T-helper 1 cell treated with Interleukin-12 subunit alpha and Interleukin-12 subunit beta and Interleukin-4 antibody, amounts not matched to agents 30 ng/mL and 1 ng/mL, for 36 hours (primary cell): ENCODE measurements around the gene MAPKAP1. TPM values are rescaled to one million over a fixed set of nuclear protein-coding genes. Genes with fewer than 3 reads are reported as not detected.

Experiments
- intact Hi-C: fragments of 100-400 bp; cut with micrococcal nuclease; formaldehyde crosslinking; loops from one replicate; pipeline ENCODE4 v1.15.1; 2024
- total RNA-seq: library from RNA; stranded (reverse); gene quantifications from 2 replicates; pipeline ENCODE4 v1.2.3, GENCODE V29; 2022

The MAPKAP1 gene
- total RNA-seq = 67.1 and 70.4 TPM in 2 replicates

DNA sequence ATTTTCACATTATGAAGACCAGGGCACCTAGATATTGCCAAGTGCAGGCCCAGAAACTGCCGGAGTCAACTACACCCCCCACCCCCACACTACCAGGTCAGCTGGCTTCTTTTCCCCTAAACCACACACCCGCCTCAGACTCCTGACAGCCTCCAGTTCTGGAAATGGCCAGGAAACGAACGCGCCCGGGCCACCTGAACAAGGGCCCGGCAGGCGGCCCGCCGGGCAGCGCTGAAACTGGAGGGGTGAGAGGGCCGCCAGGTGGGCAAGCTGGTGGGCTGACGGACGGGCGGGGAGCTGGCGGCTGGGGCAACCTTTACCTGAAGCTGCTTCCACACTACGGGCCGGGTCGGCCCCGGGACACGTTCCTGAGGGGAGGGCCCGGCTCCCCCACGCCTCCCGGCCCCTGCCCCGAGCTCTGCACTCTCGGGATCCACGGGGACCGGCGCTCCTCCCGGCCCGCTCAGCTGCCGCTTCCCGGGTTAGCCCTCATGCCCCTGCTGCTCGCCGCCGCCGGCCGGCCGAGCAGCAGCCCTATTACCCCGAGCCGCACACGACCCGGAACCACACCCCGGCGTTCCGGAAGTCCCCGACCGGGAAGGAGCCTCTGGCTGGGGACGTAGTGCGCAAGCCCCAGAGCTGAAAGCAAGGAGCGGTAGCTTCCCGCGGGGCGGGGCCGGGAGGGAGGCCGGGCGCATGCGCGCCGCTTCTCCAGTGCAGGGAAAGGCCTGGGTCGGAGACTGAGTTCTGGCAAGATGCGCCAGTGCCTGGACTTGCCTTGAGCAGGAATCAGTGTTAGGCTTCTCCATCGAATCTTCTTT lies at the start of gene MAPKAP1:
TSS of gene MAPKAP1 (minus strand) at position 558 of the 821 bp plus-strand sequence. CDS start 34,634 bp downstream, outside the sequence.
- intact Hi-C loops = loop anchor here (1.0 to 5.0 kb wide), 6 partner anchors 39 to 845 kb away; partner anchors contain the start of genes ARPC5L, GOLGA1 and RPL35

DNA sequence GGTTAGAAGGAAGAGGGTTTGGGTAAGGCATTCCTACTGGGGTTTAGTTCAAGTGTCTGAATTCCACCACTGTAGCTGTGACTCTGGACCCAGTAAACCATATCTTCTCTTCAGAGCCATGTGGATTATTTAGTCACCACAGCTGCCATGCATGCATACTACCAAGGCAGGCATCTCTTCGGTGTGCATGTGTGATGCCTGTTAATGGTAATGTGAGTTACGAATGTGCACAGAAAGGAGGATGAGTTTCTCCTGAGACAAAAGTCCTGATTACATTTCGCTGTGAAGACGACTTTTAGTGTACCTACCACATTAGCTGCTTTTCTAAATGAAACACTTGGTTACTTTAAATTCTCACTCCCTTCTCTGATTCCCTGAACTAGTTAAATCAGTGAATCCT lies 49.5 kb upstream of the MAPKAP1 start:
- intact Hi-C loops = no loop called here

DNA sequence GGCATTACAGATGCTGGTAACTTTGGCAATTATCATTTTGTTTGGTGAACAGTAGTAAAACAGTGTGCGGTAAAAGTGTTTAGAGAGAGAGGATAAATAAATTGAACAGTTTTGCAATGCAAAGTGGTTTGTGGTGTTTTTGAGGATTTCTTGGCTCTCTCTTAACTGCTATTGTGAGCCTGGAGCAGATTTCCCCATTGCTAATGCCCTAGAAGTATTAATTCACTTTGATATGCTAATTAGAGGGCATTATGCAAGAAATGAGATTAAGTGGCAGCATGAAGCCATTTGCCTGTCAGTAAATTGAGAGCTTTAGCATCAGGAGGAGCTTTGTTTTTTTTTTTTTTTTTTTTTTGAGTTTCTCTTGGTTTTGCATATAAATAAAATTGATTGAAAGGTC lies 48.3 kb upstream of the MAPKAP1 start:
- intact Hi-C loops = no loop called here

GRCh38 chr9:125754096-125754495 lies 47.1 kb upstream of the MAPKAP1 start:
- intact Hi-C loops = no loop called here

- intact Hi-C loops = no loop called here
These were observed 45.1 kb upstream of the MAPKAP1 start for GRCh38 chr9:125752070-125752628.

GRCh38 chr9:125750627-125751011 lies 43.6 kb upstream of the MAPKAP1 start:
- intact Hi-C loops = no loop called here

DNA sequence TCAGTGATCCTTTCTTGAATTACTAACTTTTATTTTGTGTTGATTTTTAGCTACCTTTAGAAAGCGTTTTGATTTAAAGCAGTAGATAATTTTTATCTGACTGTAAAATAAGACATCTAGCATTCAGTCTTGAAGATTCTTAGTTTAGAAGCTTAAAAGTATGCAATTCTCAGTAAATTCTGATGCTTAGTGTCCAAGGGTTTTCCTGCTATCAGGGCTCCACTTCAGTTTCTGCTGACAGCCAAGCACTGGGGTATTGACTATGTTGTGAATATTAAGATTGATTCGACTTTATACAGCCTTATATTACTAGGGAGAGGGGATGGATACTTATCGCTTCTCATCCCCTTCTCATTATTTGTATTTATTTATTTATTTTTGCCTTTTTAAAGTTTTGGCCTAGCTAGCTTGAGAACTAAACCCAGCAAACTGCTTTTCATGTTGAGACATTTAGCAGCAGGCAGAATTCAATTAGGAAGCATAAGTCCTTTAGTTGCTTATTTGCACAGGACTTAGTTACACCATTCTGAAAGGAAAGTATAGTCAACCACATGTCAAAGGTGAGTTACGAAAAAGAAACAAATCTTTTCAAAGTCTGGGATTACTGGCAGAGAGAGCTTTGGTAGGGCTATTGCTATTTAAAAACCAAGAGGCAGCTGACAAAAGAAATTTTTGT lies 43.1 kb upstream of the MAPKAP1 start:
- intact Hi-C loops = loop anchor here (5.0 to 10.0 kb wide), 6 partner anchors 103 to 1862 kb away; partner anchors contain the start of genes HSPA5 and STXBP1

DNA sequence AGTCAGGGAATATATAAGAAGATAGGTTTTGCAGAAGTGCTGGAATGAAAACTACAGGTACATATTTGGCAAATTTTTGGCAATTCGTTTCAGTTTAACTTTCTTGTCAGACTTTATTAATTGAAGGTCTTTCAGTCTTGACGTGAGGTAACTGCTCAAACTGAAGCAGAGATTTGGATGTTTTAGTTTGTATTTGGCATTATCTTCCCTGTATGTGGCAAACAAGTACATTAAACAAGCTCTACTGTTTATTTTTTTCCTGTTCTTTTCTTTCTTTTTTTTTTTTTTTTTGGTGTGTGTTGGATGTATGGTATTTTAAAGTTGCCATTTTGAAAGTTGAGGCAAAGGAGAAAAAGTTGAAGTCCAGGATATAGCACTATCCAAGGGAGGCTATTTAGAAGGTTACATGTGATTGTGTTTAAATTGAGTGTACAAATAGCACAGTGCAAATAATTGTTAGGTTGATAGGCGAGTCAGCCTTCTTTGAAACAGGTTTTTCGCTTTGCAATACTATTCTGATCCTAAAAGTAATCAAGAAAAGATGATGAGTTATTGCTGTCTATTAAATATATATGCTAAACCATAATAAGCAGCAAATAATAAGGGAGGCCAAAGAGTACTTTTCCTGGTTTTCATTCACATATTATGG lies 42.4 kb upstream of the MAPKAP1 start:
- intact Hi-C loops = loop anchor here (5.0 to 10.0 kb wide), 6 partner anchors 102 to 1863 kb away; partner anchors contain the start of genes HSPA5 and STXBP1

- intact Hi-C loops = loop anchor here (5.0 to 10.0 kb wide), 6 partner anchors 101 to 1864 kb away; partner anchors contain the start of genes HSPA5 and STXBP1
These were observed 41.6 kb upstream of the MAPKAP1 start for GRCh38 chr9:125748446-125749099.

DNA sequence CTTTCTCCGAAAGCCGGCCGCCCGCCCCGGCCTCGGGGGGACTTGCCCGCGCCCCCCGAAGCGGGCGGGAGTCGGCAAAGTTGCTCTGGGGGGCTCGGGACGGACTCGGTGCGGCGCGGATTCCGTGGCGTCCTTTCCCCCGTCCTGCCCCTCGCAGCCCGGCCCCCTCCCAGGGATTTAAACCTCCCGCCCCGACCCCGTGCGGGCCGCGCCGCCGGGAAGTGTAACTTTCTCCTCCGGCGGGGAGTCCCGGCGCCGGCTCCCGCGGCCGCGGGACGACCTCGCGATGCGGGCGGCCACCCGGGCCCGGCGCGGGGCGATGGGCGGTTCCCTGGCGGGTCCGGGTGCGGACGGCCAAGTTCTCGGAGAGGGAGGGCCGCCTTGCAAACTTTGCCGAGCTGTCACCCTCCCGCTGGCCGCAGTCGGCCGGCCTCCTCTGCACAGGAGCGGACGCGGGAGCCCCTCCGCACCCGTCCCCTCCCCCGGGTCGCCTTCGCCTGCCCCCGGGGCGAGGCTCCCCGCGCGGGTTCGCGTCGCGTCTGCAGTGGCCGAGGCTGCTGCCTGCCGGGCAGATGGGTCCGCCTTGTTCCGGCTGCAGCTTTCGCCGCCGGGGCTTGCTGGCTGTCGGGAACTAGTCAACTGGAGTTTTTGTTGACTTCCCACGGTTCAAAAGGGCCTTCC lies 40.9 kb upstream of the MAPKAP1 start:
- intact Hi-C loops = loop anchor here (2.0 to 10.0 kb wide), 11 partner anchors 77 to 1864 kb away; partner anchors contain the start of genes ARPC5L, GOLGA1, HSPA5 and NR6A1

DNA sequence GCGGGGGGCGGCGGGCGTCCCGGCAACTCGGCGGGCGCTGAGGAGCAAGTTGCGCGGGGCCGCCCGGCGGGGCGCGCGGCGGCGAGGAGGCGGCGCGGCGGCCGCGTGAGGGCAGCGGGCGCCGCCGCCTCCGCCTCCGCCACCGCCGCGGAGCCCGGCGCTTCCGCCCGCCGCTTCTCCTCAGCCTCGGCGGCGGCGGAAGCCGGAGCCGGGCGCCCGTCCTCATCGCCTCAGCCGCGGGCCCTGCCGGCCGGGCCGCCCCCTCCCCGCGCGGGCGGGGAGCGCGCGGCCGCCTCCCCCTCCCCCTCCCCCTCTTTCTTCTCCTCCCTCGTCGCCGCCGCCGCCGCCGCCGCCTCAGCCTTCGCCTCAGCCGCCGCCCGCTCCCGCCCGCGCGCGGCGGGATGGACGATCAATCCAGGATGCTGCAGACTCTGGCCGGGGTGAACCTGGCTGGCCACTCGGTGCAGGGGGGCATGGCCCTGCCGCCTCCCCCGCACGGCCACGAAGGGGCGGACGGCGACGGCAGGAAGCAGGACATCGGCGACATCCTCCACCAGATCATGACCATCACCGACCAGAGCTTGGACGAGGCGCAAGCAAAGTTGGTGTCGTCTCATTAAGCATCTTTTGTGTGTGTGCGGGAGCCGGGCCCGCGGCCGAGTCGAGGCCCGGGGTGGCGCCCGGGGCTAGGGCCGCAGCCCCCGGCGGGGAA lies 40.2 kb upstream of the MAPKAP1 start, which contains the start of gene PBX3:
TSS of gene PBX3 (plus strand) at position 321 of the 712 bp plus-strand sequence.
- intact Hi-C loops = loop anchor here (2.0 to 10.0 kb wide), 11 partner anchors 78 to 1865 kb away; partner anchors contain the start of genes ARPC5L, GOLGA1, HSPA5 and NR6A1

DNA sequence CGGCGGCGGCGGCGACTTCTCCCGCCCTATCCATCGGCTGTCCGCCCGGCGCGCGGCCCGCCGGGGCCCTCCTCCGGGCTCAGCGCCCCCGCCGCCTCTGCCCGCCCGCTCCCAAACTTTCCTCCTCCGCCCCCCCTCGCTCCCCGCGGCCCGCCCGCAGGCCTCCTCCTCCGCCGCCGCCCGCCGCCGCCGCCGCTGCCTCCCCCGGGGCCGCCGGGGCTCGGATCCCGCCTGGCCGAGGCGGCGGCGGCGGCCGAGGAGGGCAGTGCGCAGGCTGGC lies 39.7 kb upstream of the MAPKAP1 start:
- intact Hi-C loops = loop anchor here (1.0 to 10.0 kb wide), 15 partner anchors 39 to 1866 kb away; partner anchors contain the start of genes ARPC5L, GOLGA1, HSPA5 and MAPKAP1

DNA sequence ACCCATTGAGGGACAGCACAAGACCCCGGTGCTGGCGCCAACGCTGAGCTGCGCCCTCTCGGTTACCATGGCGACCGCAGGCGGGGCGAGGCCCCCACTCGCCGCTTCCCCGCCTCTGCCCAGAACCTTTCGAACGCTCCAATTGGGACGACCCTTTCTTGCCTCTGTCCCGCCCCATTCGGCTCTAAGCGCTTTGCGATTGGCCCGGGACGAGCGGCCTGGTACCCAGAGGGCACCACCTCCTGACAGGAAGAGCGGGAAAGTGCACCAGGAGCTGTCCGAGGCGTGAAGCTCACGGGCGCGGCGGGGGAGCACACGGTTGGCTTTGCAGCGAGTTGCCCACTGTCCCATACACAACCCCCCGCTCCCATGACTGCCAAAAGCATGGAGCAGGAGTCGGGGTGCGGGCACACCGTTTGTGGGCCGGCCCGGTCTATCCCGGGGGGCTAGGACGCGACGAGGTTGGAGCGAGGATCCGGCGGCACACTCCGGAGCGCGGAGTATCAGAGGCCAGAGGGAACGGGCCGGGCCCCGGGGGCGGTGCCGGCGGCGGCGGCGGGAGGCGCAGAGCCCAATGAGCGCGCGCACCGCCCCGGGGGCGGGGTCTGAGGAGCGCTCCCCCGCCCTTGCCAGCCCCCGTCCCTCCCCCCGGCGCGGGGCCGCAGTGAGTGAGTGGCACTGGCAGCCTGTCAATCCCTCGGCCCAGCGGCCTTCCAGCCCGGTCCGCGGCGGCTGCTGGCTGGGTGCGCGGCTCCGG lies 39.2 kb upstream of the MAPKAP1 start:
- intact Hi-C loops = loop anchor here (1.0 to 10.0 kb wide), 15 partner anchors 39 to 1866 kb away; partner anchors contain the start of genes ARPC5L, GOLGA1, HSPA5 and MAPKAP1

- intact Hi-C loops = loop anchor here (1.0 to 10.0 kb wide), 15 partner anchors 38 to 1867 kb away; partner anchors contain the start of genes ARPC5L, GOLGA1, HSPA5 and MAPKAP1
These were observed 38.6 kb upstream of the MAPKAP1 start for GRCh38 chr9:125745682-125746016.

DNA sequence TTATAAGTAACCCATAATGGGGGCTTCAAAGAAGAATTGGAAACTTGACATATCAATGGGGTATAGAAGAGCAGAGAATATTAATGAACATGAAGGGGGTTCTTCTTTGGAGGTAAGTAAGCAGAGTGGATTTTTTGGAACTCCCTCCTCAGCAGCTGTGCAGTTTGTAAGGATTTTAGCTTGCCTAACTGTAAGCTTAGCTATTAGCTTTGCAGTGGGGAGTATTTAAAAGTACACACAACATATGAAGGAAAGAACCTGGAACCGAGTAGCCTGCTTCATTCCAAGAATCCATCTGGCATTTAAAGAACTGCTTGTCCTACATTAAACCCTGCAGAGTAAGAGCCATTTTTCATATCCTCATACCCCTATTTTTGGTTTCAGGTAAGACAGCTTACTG lies 38.0 kb upstream of the MAPKAP1 start:
- intact Hi-C loops = loop anchor here (5.0 to 10.0 kb wide), 6 partner anchors 98 to 1867 kb away; partner anchors contain the start of genes HSPA5 and STXBP1

DNA sequence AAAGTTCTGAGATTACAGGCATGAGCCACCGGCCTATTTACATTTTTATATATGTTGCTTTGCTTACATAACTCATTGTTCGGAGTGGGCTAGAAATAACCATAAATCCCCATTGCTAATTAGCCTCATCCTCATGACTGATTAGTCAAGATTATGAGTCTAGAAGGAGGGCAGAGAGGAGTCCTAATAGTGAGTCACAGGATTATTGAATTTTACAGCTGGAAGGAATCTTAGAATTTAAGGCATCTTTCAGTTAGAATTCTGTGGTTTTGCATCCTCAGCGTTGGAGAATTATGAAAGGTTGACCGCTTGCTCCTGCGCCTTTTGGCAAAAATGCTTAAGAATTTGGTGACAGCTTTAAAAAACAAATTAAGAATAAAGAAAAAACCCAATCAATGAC lies 37.6 kb upstream of the MAPKAP1 start:
- intact Hi-C loops = loop anchor here (5.0 to 10.0 kb wide), 6 partner anchors 97 to 1868 kb away; partner anchors contain the start of genes HSPA5 and STXBP1

DNA sequence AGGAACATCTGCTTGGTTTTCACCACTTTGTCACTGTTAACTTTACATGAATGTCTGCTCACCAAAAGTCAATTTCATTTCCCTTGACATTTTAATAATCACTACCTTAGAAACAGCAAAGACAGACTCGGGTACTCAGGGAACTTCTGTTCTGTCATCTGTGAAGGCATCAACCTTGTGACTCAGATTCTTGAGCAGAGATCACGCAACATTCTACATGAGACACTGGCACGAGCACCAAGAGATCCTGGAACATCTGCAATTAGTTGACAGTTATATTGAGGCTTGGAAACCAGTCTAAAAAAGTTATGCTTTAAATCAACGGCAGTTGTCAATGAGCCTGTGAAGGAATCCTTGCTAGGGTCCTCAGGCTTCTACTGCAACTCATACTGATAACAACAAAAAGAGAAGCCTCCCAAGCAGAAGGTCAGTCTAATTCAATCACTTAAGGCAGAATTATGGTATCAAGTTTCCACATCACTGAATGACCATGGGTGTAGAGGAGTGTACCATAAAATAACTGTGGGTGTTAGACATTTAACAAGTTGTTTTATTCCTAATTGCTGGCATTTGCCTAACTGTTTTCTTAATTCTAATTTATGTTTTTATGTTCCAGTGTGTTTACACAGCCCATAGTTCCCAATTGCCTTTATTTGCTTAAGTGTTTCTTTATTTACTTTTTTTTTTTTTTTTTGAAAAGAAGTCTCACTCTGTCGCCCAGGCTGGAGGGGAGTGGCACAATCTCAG lies 36.8 kb upstream of the MAPKAP1 start:
- intact Hi-C loops = loop anchor here (10.0 kb wide), 1 partner anchor 981 kb away; no protein-coding TSS in a partner anchor
